Inflammatory macrophage treated with lipopolysaccharide for 4 hours (primary cell): Measurements from ENCODE around the gene EML1.
A peak's percentile ranks its signal among the peaks of the same experiment; 100 is the strongest.

Experiments
- DNase-seq: peaks from one replicate; pipeline ENCODE4 v3.0.0-alpha.2; 2020

Gene EML1

DNA sequence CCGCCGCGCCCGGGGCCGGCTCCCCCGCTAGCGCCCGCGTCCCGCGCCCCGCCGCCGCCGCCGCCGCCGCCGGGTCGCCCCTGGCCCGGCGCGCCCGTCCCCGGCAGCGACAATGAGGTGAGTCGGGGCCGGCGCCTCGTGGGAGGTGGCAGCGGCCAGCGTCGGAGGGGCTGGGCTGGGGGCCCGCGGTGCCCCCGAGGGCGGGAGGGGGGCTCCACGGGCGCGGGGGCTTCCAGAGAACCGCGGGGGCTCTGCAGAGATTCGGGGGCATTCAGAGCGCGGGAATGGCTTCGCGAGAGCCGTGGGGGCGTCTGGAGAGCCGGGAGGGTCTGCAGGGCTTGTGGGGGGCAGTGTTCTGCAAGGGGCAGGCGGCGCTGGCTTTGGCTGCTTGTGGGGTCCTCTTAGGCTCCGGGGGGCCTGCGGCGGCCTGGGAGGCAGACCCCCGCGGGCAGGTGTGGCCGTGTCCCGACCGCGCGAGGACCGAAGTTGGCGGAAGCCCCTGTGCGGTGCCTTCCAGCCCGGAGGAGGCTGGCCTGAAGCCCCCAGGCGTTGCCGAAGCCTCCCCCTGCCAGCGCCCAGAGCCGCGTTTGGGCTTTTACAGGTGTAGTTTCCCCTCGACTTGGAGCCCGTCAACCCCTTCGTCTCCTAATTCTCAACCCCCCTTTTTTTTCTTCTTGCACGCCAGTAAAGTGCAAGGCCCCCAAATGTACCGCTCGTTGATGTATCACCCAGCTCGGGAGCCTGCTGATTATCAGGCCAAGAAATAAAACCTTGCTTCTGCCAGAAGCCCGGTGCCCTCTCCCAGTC lies 178.9 kb downstream of the EML1 start:
- no peak for DNase-seq

GRCh38 chr14:99972748-99973466 lies 179.7 kb downstream of the EML1 start:
- no peak for DNase-seq

- no peak for DNase-seq
Observed at GRCh38 chr14:99975190-99975589, 182.0 kb downstream of the EML1 start.

DNA sequence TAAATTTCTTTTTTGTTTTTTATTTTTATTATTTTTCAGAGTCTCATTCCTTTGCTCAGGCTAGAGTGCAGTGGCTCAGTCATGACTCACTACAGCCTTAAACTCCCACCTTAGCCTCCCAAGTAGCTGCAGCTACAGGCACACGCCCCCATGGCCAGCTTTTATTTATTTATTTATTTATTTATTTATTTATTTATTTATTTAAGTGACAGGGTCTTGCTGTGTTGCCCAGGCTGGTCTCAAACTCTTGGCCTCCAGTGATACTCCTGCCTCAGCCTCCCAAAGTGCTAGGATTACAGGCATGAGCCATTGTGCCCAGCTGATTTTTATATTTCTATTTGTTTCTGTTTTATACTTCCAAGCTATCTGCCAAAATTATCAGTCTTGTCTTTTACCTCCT lies 182.8 kb downstream of the EML1 start:
- no peak for DNase-seq

DNA sequence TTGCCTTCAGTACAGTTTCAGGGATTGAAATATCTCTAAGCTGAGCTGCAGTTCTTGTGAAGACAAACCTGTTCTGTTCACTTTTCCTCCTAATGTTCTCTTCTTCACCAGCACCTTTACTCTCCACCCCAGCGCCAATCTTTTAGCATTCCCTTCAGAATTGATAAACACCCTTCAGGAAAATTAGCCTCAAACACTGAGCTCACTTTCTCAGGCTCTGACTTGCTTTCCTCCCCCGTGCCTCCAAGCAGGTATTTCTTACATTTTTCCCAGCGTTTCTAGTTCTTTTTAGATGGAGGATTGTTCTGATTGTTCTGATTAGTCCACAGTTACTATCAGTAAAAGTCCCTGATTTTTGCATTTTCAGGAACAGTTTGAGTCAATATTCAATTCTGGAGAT lies 183.5 kb downstream of the EML1 start:
- no peak for DNase-seq

DNA sequence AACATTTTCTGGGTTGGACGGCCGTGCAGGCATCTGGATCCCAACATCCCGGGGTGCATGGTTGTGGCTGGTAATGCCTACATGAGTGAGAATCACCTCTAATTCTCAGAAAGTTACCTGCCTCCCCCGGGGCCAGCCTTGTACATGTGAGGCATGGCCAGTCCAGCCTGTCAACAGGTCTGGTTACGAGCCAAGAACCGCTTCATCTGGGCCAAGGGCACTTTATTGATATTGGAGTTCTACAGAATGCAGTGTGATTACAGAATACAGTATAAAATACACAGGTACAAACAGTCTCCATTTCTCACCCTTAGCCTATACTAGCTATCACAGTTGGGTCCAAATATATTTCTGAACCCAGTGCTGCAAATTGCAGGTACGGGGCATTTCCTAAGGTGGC lies 187.1 kb downstream of the EML1 start:
- no peak for DNase-seq

- DNase-seq, result no peak
Observed at GRCh38 chr14:99981806-99982205, 188.6 kb downstream of the EML1 start.

- DNase-seq, result peak; percentile 56
Observed at GRCh38 chr14:99982537-99983250, 189.5 kb downstream of the EML1 start.

DNA sequence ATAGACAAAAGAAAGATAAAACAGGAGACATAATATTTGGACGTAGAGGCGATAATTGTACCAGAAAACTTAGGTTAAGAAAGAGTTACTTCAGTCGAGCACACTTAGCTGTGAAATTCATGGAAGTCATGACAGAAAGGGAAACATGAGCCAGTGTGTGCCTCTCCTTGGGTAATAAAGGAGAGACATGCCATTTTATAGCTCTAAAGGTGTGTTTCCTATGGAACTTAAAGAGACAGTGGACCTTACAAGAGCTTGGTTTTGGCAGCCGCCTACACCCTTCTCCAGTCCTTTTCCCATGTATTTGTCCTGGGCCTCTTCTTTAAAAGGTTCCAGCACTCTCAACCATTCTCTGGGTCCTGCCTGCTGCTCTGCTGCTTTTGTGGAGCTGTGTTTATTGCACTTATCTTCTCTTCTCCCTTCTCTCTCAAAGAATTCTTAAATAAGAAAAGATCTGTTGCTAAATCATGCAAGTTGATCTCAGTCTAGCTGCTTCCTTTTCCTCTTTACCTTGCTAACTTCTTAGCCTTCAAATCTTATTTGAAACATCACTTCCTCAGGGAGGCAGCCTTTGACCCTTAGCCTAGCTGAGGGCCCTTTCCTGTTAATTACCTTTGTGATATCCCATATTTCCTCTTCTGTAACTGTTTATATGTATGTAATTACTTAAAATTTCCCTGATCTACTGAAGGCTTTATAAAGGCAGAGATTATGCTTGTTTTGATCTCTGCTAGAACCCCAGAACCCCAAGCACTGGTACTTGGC lies 190.2 kb downstream of the EML1 start:
- DNase-seq, result no peak

GRCh38 chr14:99984036-99984435 lies 190.8 kb downstream of the EML1 start:
- no peak for DNase-seq

DNA sequence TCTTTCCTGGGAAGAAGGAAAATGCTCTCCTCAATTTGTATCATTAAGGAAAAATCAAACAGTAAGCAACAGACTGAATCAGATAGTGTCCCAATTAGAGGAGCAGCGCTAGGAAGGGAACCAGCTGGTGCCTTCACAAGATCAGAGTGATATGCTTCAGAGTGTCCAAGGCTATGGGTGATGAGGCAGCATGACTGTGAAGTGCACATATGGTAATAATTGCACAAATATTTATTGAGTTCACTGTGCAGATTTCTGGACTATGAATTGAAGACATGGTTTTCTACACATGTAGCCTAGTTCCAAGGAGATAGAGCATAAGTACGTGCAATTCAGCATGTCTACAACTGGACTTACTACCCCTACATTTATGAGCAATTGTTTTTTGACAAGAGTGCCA lies 193.2 kb downstream of the EML1 start:
- DNase-seq, result no peak

GRCh38 chr14:99989032-99989431 lies 195.8 kb downstream of the EML1 start:
- no peak for DNase-seq

GRCh38 chr14:99990268-99991170 lies 197.3 kb downstream of the EML1 start:
- DNase-seq, result no peak

DNA sequence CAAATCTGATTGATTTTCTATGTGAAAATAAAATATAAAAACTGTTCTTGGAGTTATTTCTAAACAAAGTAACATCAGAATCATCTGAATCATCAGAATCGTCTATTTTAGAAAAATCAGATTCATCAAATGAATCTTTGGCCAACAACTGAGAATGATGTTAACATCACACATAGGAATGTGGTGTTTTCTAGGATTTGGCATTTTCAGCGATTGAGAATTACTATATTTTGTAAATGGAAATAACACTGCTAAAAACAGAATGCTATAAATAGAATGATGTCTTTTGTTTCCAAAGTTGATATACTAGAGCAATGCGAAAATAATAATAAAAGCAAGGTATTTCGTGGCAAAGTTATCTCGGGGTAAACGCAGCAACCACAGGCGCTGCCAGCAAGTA lies 198.1 kb downstream of the EML1 start:
- DNase-seq, result no peak
